Neural progenitor cell (in vitro differentiated cells): Measurements from ENCODE around the gene GTF2IRD1. TPM values are rescaled to one million over a fixed set of nuclear protein-coding genes. Genes with fewer than 3 reads are reported as not detected.

Experiments
- DNase-seq: peaks from one replicate; pipeline ENCODE4 v3.0.0-alpha.2; 2016; ENCODE audit warnings: low spot score
- H2AFZ ChIP-seq: fragments of 200-600 bp; sonication (generic); replicated peaks from 2 replicates; pipeline ENCODE4 v1.6.1; 2016; ENCODE audit warnings: antibody characterized with exemption
- H3F3A ChIP-seq: fragments of 200-600 bp; sonication (generic); 2 replicates; pipeline ENCODE4 v1.6.1; 2016; ENCODE audit warnings: antibody characterized with exemption, low read depth
- H3K27ac ChIP-seq: fragments of 200-600 bp; sonication (generic); 2 replicates; pipeline ENCODE4 v1.5.1; 2016; ENCODE audit warnings: mild to moderate bottlenecking
- H3K27me3 ChIP-seq: fragments of 200-600 bp; sonication (generic); 2 replicates; pipeline ENCODE4 v1.6.1; 2016; ENCODE audit warnings: mild to moderate bottlenecking, moderate library complexity
- H3K36me3 ChIP-seq: fragments of 200-600 bp; sonication (generic); 2 replicates; pipeline ENCODE4 v1.5.1; 2016
- H3K4me1 ChIP-seq: fragments of 200-600 bp; sonication (generic); 2 replicates; pipeline ENCODE4 v1.6.1; 2016; ENCODE audit warnings: mixed run types
- H3K4me2 ChIP-seq: fragments of 200-600 bp; sonication (generic); 2 replicates; pipeline ENCODE4 v1.6.1; 2016
- H3K4me3 ChIP-seq: fragments of 200-600 bp; sonication (generic); 2 replicates; pipeline ENCODE4 v1.5.1; 2016
- H3K79me2 ChIP-seq: fragments of 200-600 bp; sonication (generic); 2 replicates; pipeline ENCODE4 v1.6.1; 2016; ENCODE audit warnings: low read depth
- H3K9ac ChIP-seq: fragments of 200-600 bp; sonication (generic); 2 replicates; pipeline ENCODE4 v1.6.1; 2016
- H3K9me3 ChIP-seq: fragments of 200-600 bp; sonication (generic); 2 replicates; pipeline ENCODE4 v1.5.1; 2016; ENCODE audit warnings: low read depth
- H4K20me1 ChIP-seq: fragments of 200-600 bp; sonication (generic); 2 replicates; pipeline ENCODE4 v1.6.1; 2016; ENCODE audit warnings: low read depth
- H3K27ac Mint-ChIP-seq: 3 replicates; pipeline ENCODE4 v1.8.0; 2021; ENCODE audit warnings: mixed read lengths
- H3K27me3 Mint-ChIP-seq: 2 replicates; pipeline ENCODE4 v1.8.0; 2022; ENCODE audit warnings: low read depth, mild to moderate bottlenecking, inconsistent platforms, moderate library complexity, mixed read lengths; ENCODE audit not compliant: insufficient read depth
- H3K36me3 Mint-ChIP-seq: 3 replicates; pipeline ENCODE4 v1.8.0; 2021; ENCODE audit warnings: mixed read lengths
- H3K4me1 Mint-ChIP-seq: 3 replicates; pipeline ENCODE4 v1.8.0; 2021; ENCODE audit warnings: mixed read lengths
- H3K4me3 Mint-ChIP-seq: 3 replicates; pipeline ENCODE4 v1.8.0; 2021; ENCODE audit warnings: mild to moderate bottlenecking, moderate library complexity, mixed read lengths
- H3K9me3 Mint-ChIP-seq: 3 replicates; pipeline ENCODE4 v1.8.0; 2020; ENCODE audit warnings: mixed read lengths
- CTCF ChIP-seq: fragments of 200-600 bp; sonication (generic); IDR thresholded peaks from 2 replicates; pipeline ENCODE4 v1.5.1; 2017; ENCODE audit warnings: antibody characterized with exemption, mild to moderate bottlenecking
- EZH2 ChIP-seq: fragments of 200-600 bp; sonication (generic); IDR thresholded peaks from 2 replicates; pipeline ENCODE4 v1.6.1; 2017; ENCODE audit warnings: antibody characterized with exemption, mild to moderate bottlenecking, moderate library complexity
- EZH2phosphoT487 ChIP-seq: fragments of 200-600 bp; sonication (generic); IDR thresholded peaks from 2 replicates; pipeline ENCODE4 v1.6.1; 2017; ENCODE audit warnings: antibody characterized with exemption
- total RNA-seq: library from RNA; depleted of rRNA; stranded (reverse); fragments of >200 nt; gene quantifications from 2 replicates; pipeline ENCODE4 v1.2.3, GENCODE V29; 2015; ENCODE audit warnings: low replicate concordance

The GTF2IRD1 gene
- total RNA-seq, 1 donor from 2014 or later: 25.6 TPM

- Mint-ChIP-seq H3K4me3 (no peak overlapping the region), H3K27me3 (peaks cover 2% of the 10 kb centered on the region), H3K27ac (no peak overlapping the region), H3K9me3 (peaks cover 1% of the 10 kb centered on the region), H3K36me3 (peaks cover 36% of the 10 kb centered on the region), H3K4me1 (no peaks in the 10 kb centered on the region)
- DNase-seq: no peak
- Histone ChIP-seq H3K27ac (no peak overlapping the region), H2AFZ (no peak overlapping the region), H3K79me2 (no peaks in the 10 kb centered on the region), H3K36me3 (no peaks in the 10 kb centered on the region), H3K9ac (no peak overlapping the region), H3F3A (no peaks in the 10 kb centered on the region), H3K4me3 (no peak overlapping the region), H3K9me3 (no peaks in the 10 kb centered on the region), H3K27me3 (no peaks in the 10 kb centered on the region), H4K20me1 (no peaks in the 10 kb centered on the region), H3K4me1 (no peaks in the 10 kb centered on the region), H3K4me2 (no peak overlapping the region)
- TF ChIP-seq CTCF (no peak), EZH2phosphoT487 (no peak), EZH2 (no peak)
These were observed 68.1 kb downstream of the GTF2IRD1 start for GRCh38 chr7:74521855-74522254.

- Mint-ChIP-seq H3K4me1 (no peaks in the 10 kb centered on the region), H3K4me3 (no peak overlapping the region), H3K27me3 (peaks cover 2% of the 10 kb centered on the region), H3K9me3 (peaks cover 1% of the 10 kb centered on the region), H3K36me3 (peaks cover 37% of the 10 kb centered on the region), H3K27ac (no peak overlapping the region)
- no peak overlapping the region for H2AFZ ChIP-seq
- H3F3A ChIP-seq: no peaks in the 10 kb centered on the region
- TF ChIP-seq CTCF (no peak), EZH2 (no peak), EZH2phosphoT487 (no peak)
- H4K20me1 ChIP-seq: no peaks in the 10 kb centered on the region
- no peaks in the 10 kb centered on the region for H3K9me3 ChIP-seq
- no peaks in the 10 kb centered on the region for H3K27me3 ChIP-seq
- no peak overlapping the region for H3K9ac ChIP-seq
- H3K4me1 ChIP-seq: no peaks in the 10 kb centered on the region
- H3K79me2 ChIP-seq: no peaks in the 10 kb centered on the region
- H3K4me2 ChIP-seq: no peak overlapping the region
- H3K4me3 ChIP-seq: no peak overlapping the region
- H3K27ac ChIP-seq: no peak overlapping the region
- no peaks in the 10 kb centered on the region for H3K36me3 ChIP-seq
- DNase-seq: no peak
These were observed 68.7 kb downstream of the GTF2IRD1 start for GRCh38 chr7:74522281-74522905.

GRCh38 chr7:74523015-74523414 lies 69.3 kb downstream of the GTF2IRD1 start:
- H3K9me3 Mint-ChIP-seq: peaks cover 1% of the 10 kb centered on the region
- no peak overlapping the region for H3K4me3 Mint-ChIP-seq
- TF ChIP-seq EZH2: no peak
- no peak for TF ChIP-seq EZH2phosphoT487
- TF ChIP-seq CTCF: no peak
- Histone ChIP-seq H3F3A (no peaks in the 10 kb centered on the region), H4K20me1 (no peaks in the 10 kb centered on the region), H3K27me3 (no peaks in the 10 kb centered on the region), H3K4me1 (no peaks in the 10 kb centered on the region), H3K9ac (no peak overlapping the region), H3K9me3 (no peaks in the 10 kb centered on the region), H3K4me2 (no peak overlapping the region), H3K79me2 (no peaks in the 10 kb centered on the region), H3K27ac (no peak overlapping the region), H2AFZ (no peak overlapping the region), H3K36me3 (no peaks in the 10 kb centered on the region), H3K4me3 (no peak overlapping the region)
- peaks cover 2% of the 10 kb centered on the region for H3K27me3 Mint-ChIP-seq
- no peaks in the 10 kb centered on the region for H3K4me1 Mint-ChIP-seq
- H3K36me3 Mint-ChIP-seq: peaks cover 39% of the 10 kb centered on the region
- no peak for DNase-seq
- H3K27ac Mint-ChIP-seq: no peak overlapping the region
